Neutrophil (primary cell): Measurements from ENCODE around the gene FAM168B.

Experiments
- H3K27ac ChIP-seq: fragments of 200-600 bp; sonication (generic); 2 replicates; pipeline ENCODE4 v1.5.1; 2016; ENCODE audit warnings: mild to moderate bottlenecking, moderate library complexity
- H3K27me3 ChIP-seq: fragments of 200-600 bp; sonication (generic); 2 replicates; pipeline ENCODE4 v1.6.0; 2016; ENCODE audit warnings: mild to moderate bottlenecking
- H3K36me3 ChIP-seq: fragments of 200-600 bp; sonication (generic); 2 replicates; pipeline ENCODE4 v1.5.1; 2017
- H3K4me1 ChIP-seq, 2 experiments: fragments of 200-600 bp in 1 of 2; sonication (generic) in 1 of 2; 1 replicate in 1 of 2; 2 replicates in 1 of 2; pipeline versions ENCODE4 v1.5.1 to v1.6.1; 2013 to 2016; ENCODE audit warnings: low read depth in 1 of 2, low read length in 1 of 2, mild to moderate bottlenecking in 1 of 2, moderate library complexity in 1 of 2; ENCODE audit not compliant: control insufficient read depth in 1 of 2, insufficient read depth in 1 of 2
- H3K4me3 ChIP-seq, 2 experiments: fragments of 200-600 bp in 1 of 2; sonication (generic) in 1 of 2; 1 replicate in 1 of 2; 2 replicates in 1 of 2; pipeline ENCODE4 v1.5.1; 2013 to 2016; ENCODE audit warnings: low read depth in 1 of 2, low read length in 1 of 2, mild to moderate bottlenecking in 1 of 2, moderate library complexity in 1 of 2
- H3K9me3 ChIP-seq: fragments of 200-600 bp; sonication (generic); 2 replicates; pipeline ENCODE4 v1.5.1; 2016
- CTCF ChIP-seq: fragments of 200-600 bp; sonication (generic); IDR thresholded peaks from 2 replicates; pipeline ENCODE4 v1.5.1; 2016; ENCODE audit warnings: antibody characterized with exemption

FAM168B gene

DNA sequence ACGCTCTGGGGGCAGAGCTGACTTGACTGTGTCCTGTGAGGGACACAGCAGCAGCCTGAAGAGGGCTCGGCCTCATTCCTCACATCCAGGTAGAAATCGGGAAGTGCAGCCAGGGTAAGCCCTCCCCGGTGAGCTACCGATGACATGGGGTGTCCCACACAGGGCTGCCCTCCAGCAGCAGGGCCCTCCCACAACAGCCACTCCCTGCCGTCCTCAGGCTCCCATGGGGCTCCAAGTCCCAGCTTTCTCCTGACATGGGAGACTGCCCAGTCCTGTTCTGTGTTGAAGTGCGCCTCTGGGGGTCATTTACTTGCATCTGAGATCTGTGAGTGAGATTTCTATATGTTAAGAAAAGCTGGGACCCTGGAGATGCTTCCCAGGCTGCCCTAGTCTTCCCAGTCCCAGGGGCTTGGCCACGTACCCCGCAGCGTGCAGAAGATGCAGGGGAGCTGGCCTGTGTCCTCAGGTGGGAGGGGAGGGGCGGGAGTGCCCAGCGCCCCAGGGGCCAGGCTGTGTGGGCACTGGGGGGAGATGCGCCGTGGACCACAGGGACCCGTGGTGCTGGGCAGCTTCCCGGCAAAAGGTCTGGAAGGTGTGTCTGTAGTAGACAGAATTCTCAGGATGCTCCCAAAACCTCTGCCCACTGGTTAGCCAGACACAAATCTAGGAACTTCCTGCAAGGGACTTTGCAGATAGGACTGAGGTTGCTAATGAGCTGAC is 87.9 kb downstream of the FAM168B start:
- peaks cover 51% of the 10 kb centered on the region for H3K27me3 ChIP-seq
- no peaks in the 10 kb centered on the region for H3K9me3 ChIP-seq
- no peak for TF ChIP-seq CTCF
- H3K27ac ChIP-seq: no peak overlapping the region
- H3K4me3 ChIP-seq: no peak overlapping the region
- no peaks in the 10 kb centered on the region for H3K36me3 ChIP-seq
- peaks cover 0 to 3% of the 10 kb centered on the region in 2 experiments for H3K4me1 ChIP-seq

DNA sequence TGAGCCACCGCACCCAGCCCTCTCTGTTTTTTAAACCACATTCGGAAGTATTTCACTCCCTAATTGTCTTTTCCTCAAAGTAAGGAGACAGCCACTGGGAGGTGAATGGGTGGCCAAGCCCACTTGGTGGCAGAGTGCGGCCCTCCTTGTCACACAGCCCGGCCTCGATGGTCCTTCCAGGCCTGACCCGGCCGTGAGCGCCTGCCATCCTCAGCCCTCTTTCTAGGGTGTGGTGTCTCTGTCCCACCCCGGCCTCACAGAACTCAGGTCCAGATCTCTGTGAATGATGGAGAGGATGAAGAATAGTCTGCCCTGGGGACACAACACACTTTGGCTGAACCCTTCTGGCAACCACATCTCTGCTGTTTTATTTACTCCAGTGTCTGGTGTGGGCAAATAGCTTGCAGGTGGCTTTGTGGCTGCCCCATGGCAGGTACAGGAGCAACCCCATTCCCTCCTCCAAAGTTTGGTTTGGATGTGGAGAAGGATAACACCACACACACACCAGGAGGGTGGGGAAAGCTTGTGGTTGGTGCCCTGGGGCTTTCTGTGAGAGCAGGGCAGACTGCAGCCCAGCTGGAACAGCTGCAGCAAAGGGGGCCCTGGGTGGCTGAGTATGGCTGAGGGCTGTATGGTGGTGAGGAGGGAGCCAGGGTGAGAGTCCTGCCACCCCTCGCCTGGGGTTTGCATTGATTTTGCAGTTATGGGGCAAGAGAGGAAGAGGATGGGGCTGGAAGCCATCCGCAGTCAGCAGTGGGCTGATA is 88.6 kb downstream of the FAM168B start:
- H3K27ac ChIP-seq: no peak overlapping the region
- peaks cover 0 to 3% of the 10 kb centered on the region in 2 experiments for H3K4me1 ChIP-seq
- H3K4me3 ChIP-seq: no peak overlapping the region
- no peaks in the 10 kb centered on the region for H3K36me3 ChIP-seq
- H3K27me3 ChIP-seq: peaks cover 44% of the 10 kb centered on the region
- TF ChIP-seq CTCF: no peak
- H3K9me3 ChIP-seq: no peaks in the 10 kb centered on the region

DNA sequence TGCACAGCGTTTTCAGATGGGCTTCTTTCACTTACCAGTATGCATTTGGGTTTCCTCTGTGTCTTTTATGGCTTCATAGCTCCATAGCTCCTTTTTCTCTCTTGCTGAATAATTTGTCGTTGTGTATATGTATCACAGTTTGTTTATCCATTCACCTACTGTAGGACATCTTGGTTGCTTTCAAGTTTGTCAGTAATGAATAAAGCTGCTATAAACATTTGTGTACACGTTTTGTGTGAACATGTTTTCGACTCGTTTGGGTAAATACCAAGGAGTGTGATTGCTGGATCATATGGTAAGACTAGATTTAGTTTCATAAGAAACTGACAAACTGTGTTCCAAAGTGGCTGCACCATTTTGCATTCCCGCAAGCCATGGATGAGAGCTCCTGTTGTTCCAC is 94.7 kb downstream of the FAM168B start:
- H3K4me1 ChIP-seq: peaks cover 0 to 3% of the 10 kb centered on the region in 2 experiments
- no peak for TF ChIP-seq CTCF
- H3K36me3 ChIP-seq: no peaks in the 10 kb centered on the region
- H3K4me3 ChIP-seq: no peak overlapping the region
- H3K27me3 ChIP-seq: peaks cover 44% of the 10 kb centered on the region
- no peaks in the 10 kb centered on the region for H3K9me3 ChIP-seq
- H3K27ac ChIP-seq: no peak overlapping the region
